Loucy (cell line): ENCODE results near the gene BHLHA15.

ENCODE experiments used
- H2AFZ ChIP-seq: fragments of 200-600 bp; sonication (generic); 2 replicates; pipeline ENCODE4 v1.6.0; 2016; ENCODE audit warnings: antibody characterized with exemption, mild to moderate bottlenecking, low read length, moderate library complexity
- H3F3A ChIP-seq: fragments of 200-600 bp; 2 replicates; pipeline ENCODE4 v1.6.0; 2016; ENCODE audit warnings: antibody characterized with exemption, low read depth, mild to moderate bottlenecking
- H3K27me3 ChIP-seq: fragments of 200-600 bp; sonication (generic); 2 replicates; pipeline ENCODE4 v1.6.1; 2014; ENCODE audit warnings: low read length, mild to moderate bottlenecking; ENCODE audit not compliant: insufficient read depth, poor library complexity, severe bottlenecking
- H3K36me3 ChIP-seq: fragments of 200-600 bp; sonication (generic); 2 replicates; pipeline ENCODE4 v1.6.1; 2016; ENCODE audit warnings: low read length; ENCODE audit not compliant: insufficient read depth
- H3K4me1 ChIP-seq: fragments of 200-600 bp; sonication (generic); 2 replicates; pipeline ENCODE4 v1.5.1; 2014; ENCODE audit warnings: low read length, mild to moderate bottlenecking; ENCODE audit not compliant: insufficient read depth, poor library complexity, severe bottlenecking
- H3K4me2 ChIP-seq: fragments of 200-600 bp; sonication (generic); 2 replicates; pipeline ENCODE4 v1.6.0; 2014; ENCODE audit warnings: antibody characterized with exemption, low read length, low read depth, mild to moderate bottlenecking; ENCODE audit not compliant: poor library complexity, severe bottlenecking
- H3K4me3 ChIP-seq: fragments of 200-600 bp; sonication (generic); 2 replicates; pipeline ENCODE4 v1.5.1; 2014; ENCODE audit warnings: low read length, mild to moderate bottlenecking, mixed read lengths; ENCODE audit not compliant: poor library complexity, severe bottlenecking
- H3K79me2 ChIP-seq: fragments of 200-600 bp; sonication (generic); 2 replicates; pipeline ENCODE4 v1.6.1; 2014; ENCODE audit warnings: low read length; ENCODE audit not compliant: insufficient read depth
- H3K9ac ChIP-seq: fragments of 200-600 bp; sonication (generic); 2 replicates; pipeline ENCODE4 v1.6.0; 2014; ENCODE audit warnings: mild to moderate bottlenecking, low read depth, low read length, moderate library complexity; ENCODE audit not compliant: poor library complexity, severe bottlenecking
- H3K9me2 ChIP-seq: fragments of 200-600 bp; sonication (generic); replicated peaks from 2 replicates; pipeline ENCODE4 v1.6.1; 2016; ENCODE audit warnings: low read depth, low read length, mixed read lengths
- H3K9me3 ChIP-seq: fragments of 200-600 bp; sonication (generic); 2 replicates; pipeline ENCODE4 v1.6.1; 2014; ENCODE audit warnings: mild to moderate bottlenecking, antibody characterized with exemption, low read length, low read depth; ENCODE audit not compliant: insufficient read depth
- H4K20me1 ChIP-seq: fragments of 200-600 bp; sonication (generic); 2 replicates; pipeline ENCODE4 v1.6.0; 2014; ENCODE audit warnings: antibody characterized with exemption, low read length, mild to moderate bottlenecking; ENCODE audit not compliant: insufficient read depth, poor library complexity, severe bottlenecking
- CTCF ChIP-seq: fragments of 200-600 bp; sonication (generic); conservative IDR thresholded peaks from 2 replicates; pipeline ENCODE4 v1.5.1; 2014; ENCODE audit warnings: mild to moderate bottlenecking, antibody characterized with exemption, low read length
- EZH2phosphoT487 ChIP-seq: fragments of 200-600 bp; IDR thresholded peaks from 2 replicates; pipeline ENCODE4 v1.6.1; 2018; ENCODE audit warnings: antibody characterized with exemption, mild to moderate bottlenecking, moderate library complexity, borderline replicate concordance

The BHLHA15 gene

GRCh38 chr7:98178762-98179490, 32.3 kb upstream of the BHLHA15 start:
- H2AFZ ChIP-seq: no peak overlapping the region
- no peaks in the 10 kb centered on the region for H3K79me2 ChIP-seq
- H3K36me3 ChIP-seq: peaks cover 15% of the 10 kb centered on the region; the same call in 1 of the 2 replicates
- no peaks in the 10 kb centered on the region for H3K9me2 ChIP-seq
- no peaks in the 10 kb centered on the region for H3K9me3 ChIP-seq
- no peaks in the 10 kb centered on the region for H3K4me1 ChIP-seq
- no peaks in the 10 kb centered on the region for H4K20me1 ChIP-seq
- H3K27me3 ChIP-seq: no peaks in the 10 kb centered on the region
- TF ChIP-seq CTCF: no peak
- no peak for TF ChIP-seq EZH2phosphoT487
- no peaks in the 10 kb centered on the region for H3F3A ChIP-seq
- no peak overlapping the region for H3K9ac ChIP-seq
- H3K4me3 ChIP-seq: no peak overlapping the region
- no peak overlapping the region for H3K4me2 ChIP-seq

GRCh38 chr7:98180751-98181150, 30.5 kb upstream of the BHLHA15 start:
- Histone ChIP-seq H3K4me2 (no peak overlapping the region), H2AFZ (no peak overlapping the region)
- TF ChIP-seq EZH2phosphoT487: no peak
- TF ChIP-seq CTCF: no peak

GRCh38 chr7:98185101-98185500, 26.1 kb upstream of the BHLHA15 start:
- no peak overlapping the region for H2AFZ ChIP-seq
- no peaks in the 10 kb centered on the region for H3F3A ChIP-seq
- TF ChIP-seq EZH2phosphoT487: no peak
- TF ChIP-seq CTCF: no peak
- H3K27me3 ChIP-seq: no peaks in the 10 kb centered on the region
- no peaks in the 10 kb centered on the region for H3K4me1 ChIP-seq
- H3K36me3 ChIP-seq: peaks cover 17% of the 10 kb centered on the region; the same call in 1 of the 2 replicates
- no peaks in the 10 kb centered on the region for H3K9me2 ChIP-seq
- no peaks in the 10 kb centered on the region for H3K79me2 ChIP-seq
- no peaks in the 10 kb centered on the region for H4K20me1 ChIP-seq
- H3K4me3 ChIP-seq: no peak overlapping the region
- H3K9ac ChIP-seq: no peak overlapping the region
- no peaks in the 10 kb centered on the region for H3K9me3 ChIP-seq
- H3K4me2 ChIP-seq: no peak overlapping the region

More at GRCh38 chr7:98180751-98181150, 30.5 kb upstream of the BHLHA15 start:
- Histone ChIP-seq H3K4me3 (no peak overlapping the region), H3K9me3 (no peaks in the 10 kb centered on the region), H4K20me1 (no peaks in the 10 kb centered on the region), H3F3A (no peaks in the 10 kb centered on the region), H3K9me2 (no peaks in the 10 kb centered on the region), H3K4me1 (no peaks in the 10 kb centered on the region), H3K79me2 (no peaks in the 10 kb centered on the region), H3K36me3 (peaks cover 4% of the 10 kb centered on the region; the same call in 1 of the 2 replicates), H3K9ac (no peak overlapping the region), H3K27me3 (no peaks in the 10 kb centered on the region)
